ENCODE results near the gene YPEL1. TPM values are rescaled to one million over a fixed set of nuclear protein-coding genes. Genes with fewer than 3 reads are reported as not detected.

Gene YPEL1
- total RNA-seq, 1 experiment from 2014 or later, result 3.6 TPM

- Histone ChIP-seq H3K27me3 (replicated peaks; ENCODE audit: insufficient read depth, low read depth, low read length, poor library complexity) (no peaks in the 10 kb centered on the region), H3K27ac (ENCODE audit: low read depth, low read length, poor library complexity, severe bottlenecking) (no peak overlapping the region), H3K9me3 (ENCODE audit: low read depth, low read length, poor library complexity, severe bottlenecking) (no peaks in the 10 kb centered on the region), H3K36me3 (ENCODE audit: insufficient read depth, low read length, poor library complexity, severe bottlenecking) (no peaks in the 10 kb centered on the region), H3K4me1 (ENCODE audit: insufficient read depth, low read length, poor library complexity, severe bottlenecking) (no peaks in the 10 kb centered on the region), H3K4me3 (ENCODE audit: low read depth, low read length, poor library complexity, severe bottlenecking) (no peak overlapping the region)
- no peak for TF ChIP-seq EZH2 (IDR thresholded peaks at IDR 0.05; ENCODE audit: borderline replicate concordance, low read depth, low read length, poor library complexity, severe bottlenecking)
- TF ChIP-seq, protein P1, sequence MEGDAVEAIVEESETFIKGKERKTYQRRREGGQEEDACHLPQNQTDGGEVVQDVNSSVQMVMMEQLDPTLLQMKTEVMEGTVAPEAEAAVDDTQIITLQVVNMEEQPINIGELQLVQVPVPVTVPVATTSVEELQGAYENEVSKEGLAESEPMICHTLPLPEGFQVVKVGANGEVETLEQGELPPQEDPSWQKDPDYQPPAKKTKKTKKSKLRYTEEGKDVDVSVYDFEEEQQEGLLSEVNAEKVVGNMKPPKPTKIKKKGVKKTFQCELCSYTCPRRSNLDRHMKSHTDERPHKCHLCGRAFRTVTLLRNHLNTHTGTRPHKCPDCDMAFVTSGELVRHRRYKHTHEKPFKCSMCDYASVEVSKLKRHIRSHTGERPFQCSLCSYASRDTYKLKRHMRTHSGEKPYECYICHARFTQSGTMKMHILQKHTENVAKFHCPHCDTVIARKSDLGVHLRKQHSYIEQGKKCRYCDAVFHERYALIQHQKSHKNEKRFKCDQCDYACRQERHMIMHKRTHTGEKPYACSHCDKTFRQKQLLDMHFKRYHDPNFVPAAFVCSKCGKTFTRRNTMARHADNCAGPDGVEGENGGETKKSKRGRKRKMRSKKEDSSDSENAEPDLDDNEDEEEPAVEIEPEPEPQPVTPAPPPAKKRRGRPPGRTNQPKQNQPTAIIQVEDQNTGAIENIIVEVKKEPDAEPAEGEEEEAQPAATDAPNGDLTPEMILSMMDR (conservative IDR thresholded peaks at IDR 0.05; ENCODE audit: low read depth, low read length), result no peak
- CTCF ChIA-PET, result interaction anchor here (0.8 kb wide), 1 partner anchor 11 kb away, joined by 3 read pairs; no protein-coding TSS in a partner anchor
- no TSS peak for BruUV-seq (replicated peaks)
- POLR2A ChIA-PET (ENCODE audit: low non-redundant PET), result no interaction called here
- no peak for DNase-seq (ENCODE audit: low spot score)
- intact Hi-C loops (cut with micrococcal nuclease; ENCODE audit: unreplicated experiment), result no loop called here
These were observed 31.8 kb downstream of the YPEL1 start for GRCh38 chr22:21703684-21704316.

DNA sequence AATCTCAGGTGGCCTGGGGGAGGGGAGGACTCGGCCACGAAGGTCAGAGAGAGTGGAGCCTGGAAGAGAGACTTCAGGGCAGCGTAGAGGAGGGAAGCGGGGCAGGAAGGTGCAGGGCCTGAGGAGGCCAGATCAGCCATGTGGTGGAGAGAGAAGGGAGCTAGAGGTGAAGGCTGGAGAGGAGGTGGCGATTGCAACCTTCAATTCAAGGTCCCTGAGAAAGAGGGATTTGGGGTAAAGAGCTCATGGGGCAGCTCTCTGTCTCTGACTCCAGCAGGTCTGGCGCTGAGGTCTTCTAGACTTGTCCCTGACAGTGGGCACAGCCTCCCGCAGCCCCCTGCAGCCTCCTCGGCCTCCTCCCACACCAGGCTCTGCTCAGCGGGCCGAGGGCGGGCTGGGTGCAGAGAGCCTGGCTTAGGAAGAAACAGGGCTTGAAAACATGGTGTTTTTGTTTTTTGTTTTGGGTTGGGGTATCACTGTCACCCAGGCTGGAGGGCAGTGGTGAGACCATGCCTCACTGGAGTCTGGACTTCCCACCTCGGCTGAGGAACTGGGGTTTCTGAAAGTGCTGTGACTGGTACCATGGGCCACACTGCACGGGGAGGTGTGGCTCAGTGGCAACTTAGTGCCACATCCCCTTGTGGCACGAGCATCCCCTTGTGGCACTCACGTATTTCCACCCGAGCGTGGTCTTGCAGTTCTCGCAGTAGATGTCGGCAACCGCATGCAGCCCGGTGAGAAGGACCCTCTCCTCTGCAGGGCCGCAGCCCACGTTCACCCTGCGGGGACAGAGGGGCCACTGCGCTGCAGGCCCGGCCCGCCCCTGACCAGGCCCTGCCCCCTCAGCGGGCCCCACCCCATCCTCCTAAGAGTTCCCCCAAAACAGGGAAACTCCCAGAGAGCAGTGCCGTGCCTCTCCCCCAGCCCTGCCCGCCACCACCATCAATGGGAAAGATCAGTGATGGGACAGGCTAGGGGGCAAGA, 32.6 kb downstream of the YPEL1 start:
- POLR2A ChIA-PET (ENCODE audit: low non-redundant PET), result interaction anchor here (0.7 kb wide), 1 partner anchor 13 kb away, joined by 4 read pairs; no protein-coding TSS in a partner anchor
- Histone ChIP-seq H3K4me1 (ENCODE audit: insufficient read depth, low read length, poor library complexity, severe bottlenecking) (no peaks in the 10 kb centered on the region), H3K4me3 (ENCODE audit: low read depth, low read length, poor library complexity, severe bottlenecking) (no peak overlapping the region), H3K9me3 (ENCODE audit: low read depth, low read length, poor library complexity, severe bottlenecking) (no peaks in the 10 kb centered on the region), H3K27ac (ENCODE audit: low read depth, low read length, poor library complexity, severe bottlenecking) (no peak overlapping the region), H3K36me3 (ENCODE audit: insufficient read depth, low read length, poor library complexity, severe bottlenecking) (no peaks in the 10 kb centered on the region), H3K27me3 (replicated peaks; ENCODE audit: insufficient read depth, low read depth, low read length, poor library complexity) (no peaks in the 10 kb centered on the region)
- TF ChIP-seq, protein P1 (conservative IDR thresholded peaks at IDR 0.05; ENCODE audit: low read depth, low read length), result no peak
- no peak for TF ChIP-seq EZH2 (IDR thresholded peaks at IDR 0.05; ENCODE audit: borderline replicate concordance, low read depth, low read length, poor library complexity, severe bottlenecking)
- DNase-seq (ENCODE audit: low spot score), result no peak
- intact Hi-C loops (cut with micrococcal nuclease; ENCODE audit: unreplicated experiment), result no loop called here
- no TSS peak for BruUV-seq (replicated peaks)
- CTCF ChIA-PET, result no interaction called here

GRCh38 chr22:21702094-21702493, 33.5 kb downstream of the YPEL1 start:
- peaks cover 7% of the 10 kb centered on the region for H3K36me3 ChIP-seq (ENCODE audit: insufficient read depth, low read length, poor library complexity, severe bottlenecking)
- H3K27me3 ChIP-seq (replicated peaks; ENCODE audit: insufficient read depth, low read depth, low read length, poor library complexity), result no peaks in the 10 kb centered on the region
- POLR2A ChIA-PET (ENCODE audit: low non-redundant PET), result no interaction called here
- DNase-seq (ENCODE audit: low spot score), result no peak
- TF ChIP-seq EZH2 (IDR thresholded peaks at IDR 0.05; ENCODE audit: borderline replicate concordance, low read depth, low read length, poor library complexity, severe bottlenecking), result no peak
- H3K4me3 ChIP-seq (ENCODE audit: low read depth, low read length, poor library complexity, severe bottlenecking), result no peak overlapping the region
- no peaks in the 10 kb centered on the region for H3K4me1 ChIP-seq (ENCODE audit: insufficient read depth, low read length, poor library complexity, severe bottlenecking)
- CTCF ChIA-PET, result no interaction called here
- H3K27ac ChIP-seq (ENCODE audit: low read depth, low read length, poor library complexity, severe bottlenecking), result no peak overlapping the region
- H3K9me3 ChIP-seq (ENCODE audit: low read depth, low read length, poor library complexity, severe bottlenecking), result no peaks in the 10 kb centered on the region
- BruUV-seq (replicated peaks), result no TSS peak
- intact Hi-C loops (cut with micrococcal nuclease; ENCODE audit: unreplicated experiment), result no loop called here

All from A673 (cell line).